Fibroblast of mammary gland (primary cell): ENCODE results near the gene NFATC2.

ENCODE experiments used
- DNase-seq: peaks from one replicate; pipeline ENCODE4 v3.0.0-alpha.2; 2010; ENCODE audit warnings: low read depth
- H3K4me3 ChIP-seq: 2 replicates; pipeline ENCODE4 v1.5.1; 2011; ENCODE audit warnings: low read depth, mild to moderate bottlenecking, low read length, moderate library complexity; ENCODE audit not compliant: control insufficient read depth
- TF ChIP-seq, protein P1 (sequence below): conservative IDR thresholded peaks from 2 replicates; pipeline ENCODE4 v1.5.1; 2011; ENCODE audit warnings: low read depth, low read length, inconsistent platforms; ENCODE audit not compliant: control insufficient read depth, insufficient read depth

Gene NFATC2

DNA sequence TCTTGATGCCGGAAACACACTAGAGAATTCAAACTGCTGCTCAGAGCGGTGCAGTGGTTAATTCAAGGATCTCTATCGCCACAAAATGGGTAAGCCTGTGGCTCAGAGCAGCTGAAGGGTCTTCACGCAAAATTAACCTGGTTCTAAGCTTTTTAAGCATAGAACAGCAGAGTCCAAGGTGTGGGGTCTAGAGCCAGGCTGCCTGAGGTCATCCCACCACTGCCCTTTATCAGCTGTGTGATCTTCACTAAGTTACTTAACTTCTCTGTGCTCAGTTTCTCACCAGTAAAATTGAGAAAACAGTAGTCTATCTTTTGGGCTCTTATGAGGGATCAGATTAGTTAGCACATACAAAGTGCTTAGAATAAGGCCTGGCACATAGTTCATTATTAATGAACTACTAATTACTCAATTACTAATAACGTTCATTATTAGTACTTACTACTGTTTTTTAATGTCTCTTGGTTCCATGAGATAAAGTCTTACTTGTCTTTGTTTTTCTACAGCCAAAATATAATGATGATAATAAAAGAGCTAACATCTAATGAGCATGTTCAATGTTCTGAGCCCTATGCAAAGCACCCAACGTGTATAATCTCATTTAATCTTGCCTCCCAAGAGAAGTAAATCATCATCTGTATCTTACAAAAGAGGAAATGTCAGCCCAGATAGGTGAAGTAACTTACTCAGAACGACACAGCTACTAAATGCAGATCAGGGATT lies 92.9 kb downstream of the NFATC2 start:
- no peak for DNase-seq
- TF ChIP-seq, protein P1, sequence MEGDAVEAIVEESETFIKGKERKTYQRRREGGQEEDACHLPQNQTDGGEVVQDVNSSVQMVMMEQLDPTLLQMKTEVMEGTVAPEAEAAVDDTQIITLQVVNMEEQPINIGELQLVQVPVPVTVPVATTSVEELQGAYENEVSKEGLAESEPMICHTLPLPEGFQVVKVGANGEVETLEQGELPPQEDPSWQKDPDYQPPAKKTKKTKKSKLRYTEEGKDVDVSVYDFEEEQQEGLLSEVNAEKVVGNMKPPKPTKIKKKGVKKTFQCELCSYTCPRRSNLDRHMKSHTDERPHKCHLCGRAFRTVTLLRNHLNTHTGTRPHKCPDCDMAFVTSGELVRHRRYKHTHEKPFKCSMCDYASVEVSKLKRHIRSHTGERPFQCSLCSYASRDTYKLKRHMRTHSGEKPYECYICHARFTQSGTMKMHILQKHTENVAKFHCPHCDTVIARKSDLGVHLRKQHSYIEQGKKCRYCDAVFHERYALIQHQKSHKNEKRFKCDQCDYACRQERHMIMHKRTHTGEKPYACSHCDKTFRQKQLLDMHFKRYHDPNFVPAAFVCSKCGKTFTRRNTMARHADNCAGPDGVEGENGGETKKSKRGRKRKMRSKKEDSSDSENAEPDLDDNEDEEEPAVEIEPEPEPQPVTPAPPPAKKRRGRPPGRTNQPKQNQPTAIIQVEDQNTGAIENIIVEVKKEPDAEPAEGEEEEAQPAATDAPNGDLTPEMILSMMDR: no peak
- H3K4me3 ChIP-seq: no peak overlapping the region

DNA sequence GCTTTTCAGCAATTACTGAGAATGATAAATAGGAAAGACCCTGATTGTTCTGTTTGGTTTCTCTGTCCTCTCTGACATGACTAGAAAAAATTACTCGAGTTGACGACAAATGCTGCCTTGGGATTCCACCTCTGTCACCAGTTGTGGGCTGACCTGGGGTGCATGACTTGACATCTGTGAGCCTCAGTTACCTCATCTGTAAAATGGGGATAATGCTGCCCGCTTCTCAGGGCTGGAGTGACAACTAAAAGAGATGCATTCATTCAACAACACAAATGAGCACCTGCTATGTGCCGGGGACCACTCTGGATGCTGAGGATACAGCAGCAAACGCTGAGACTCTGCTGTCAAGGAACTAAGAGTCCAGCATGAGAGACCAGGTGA lies 94.8 kb downstream of the NFATC2 start:
- no peak for DNase-seq
- TF ChIP-seq, protein P1: no peak
- no peak overlapping the region for H3K4me3 ChIP-seq

DNA sequence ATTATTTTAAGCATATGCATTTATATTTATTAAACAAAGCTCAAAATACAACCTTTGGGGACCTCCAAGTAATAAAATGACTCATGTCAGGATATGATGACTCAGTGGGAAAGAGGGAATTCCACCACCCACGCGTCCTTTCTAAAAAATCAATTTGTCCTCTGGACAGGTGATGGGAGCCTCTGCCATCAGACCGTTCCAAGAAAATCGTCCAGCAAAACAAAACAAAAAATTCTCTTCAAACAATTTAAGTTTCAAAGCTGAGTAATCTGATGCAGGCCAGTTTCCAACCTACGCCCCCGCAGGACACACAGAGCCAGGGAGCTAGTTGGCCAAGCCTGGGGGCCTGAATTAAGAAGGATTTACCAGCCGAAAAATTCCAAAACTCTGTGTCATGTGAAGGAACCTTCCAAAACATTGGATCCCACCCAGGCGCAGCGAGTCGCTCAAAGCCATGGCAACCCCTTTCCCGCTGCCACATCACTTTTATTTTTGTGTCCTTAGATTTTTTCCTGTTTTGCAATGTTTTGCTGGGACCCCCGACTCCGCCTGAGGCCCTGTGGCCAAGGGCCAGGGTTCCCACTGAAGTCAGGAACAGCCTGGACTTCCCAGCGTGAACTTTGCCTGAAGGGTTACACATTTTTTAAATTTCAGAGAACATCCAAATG lies 95.3 kb downstream of the NFATC2 start:
- no peak overlapping the region for H3K4me3 ChIP-seq
- TF ChIP-seq, protein P1: no peak
- peak; percentile 99 for DNase-seq

DNA sequence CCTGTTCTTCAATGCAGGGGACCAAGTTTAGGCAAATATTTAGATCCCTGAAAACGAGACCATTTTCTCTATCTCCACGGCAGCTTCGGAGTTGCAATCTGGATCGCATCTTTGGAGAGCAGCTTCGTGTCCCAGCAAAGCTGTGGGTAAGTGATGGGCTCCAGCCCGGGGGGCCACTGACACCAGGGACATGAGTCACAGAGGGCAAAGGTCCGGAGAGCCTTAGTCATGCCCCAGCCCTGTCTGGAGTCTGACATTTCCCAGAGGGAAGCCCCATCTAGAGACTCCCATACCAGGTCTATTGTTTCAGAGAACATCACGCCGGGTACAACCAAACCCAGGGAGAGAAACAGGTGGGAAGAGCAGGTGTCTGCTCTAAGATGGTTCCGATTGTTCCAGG lies 95.9 kb downstream of the NFATC2 start:
- peak; percentile 95 for DNase-seq
- TF ChIP-seq, protein P1: no peak
- H3K4me3 ChIP-seq: no peak overlapping the region

- H3K4me3 ChIP-seq: no peak overlapping the region
- TF ChIP-seq, protein P1: no peak
- DNase-seq: no peak
Observed at GRCh38 chr20:51446230-51446629, 96.3 kb downstream of the NFATC2 start.

- DNase-seq: no peak
- no peak overlapping the region for H3K4me3 ChIP-seq
- TF ChIP-seq, protein P1: no peak
Observed at GRCh38 chr20:51445591-51445990, 96.9 kb downstream of the NFATC2 start.
